Middle frontal gyrus (tissue), 1 donor: ENCODE results near the gene PCDHB8.
"Not testable (repeated sequence)": the region's sequence is repeated elsewhere in the genome, so short reads cannot be mapped to it uniquely, and the experiment has no call there.

ENCODE experiments used
- DNase-seq: peaks from one replicate; pipeline ENCODE4 v3.0.0-alpha.2; 2015; ENCODE audit warnings: low spot score; ENCODE audit errors: extremely low spot score

The PCDHB8 gene

GRCh38 chr5:141177577-141178191 lies at the start of gene PCDHB8:
Gene PCDHB8 (plus strand): TSS chr5:141177790. CDS start chr5:141178035, 245 bp downstream.
- not testable (repeated sequence) for DNase-seq

- DNase-seq = no peak
These were observed 42.4 kb upstream of the PCDHB8 start, which contains the start of gene PCDHB5 for GRCh38 chr5:141135030-141135717. Gene PCDHB5 (plus strand): TSS chr5:141135206. CDS start chr5:141135435, 229 bp downstream.

- no peak for DNase-seq
These were observed 41.8 kb upstream of the PCDHB8 start for GRCh38 chr5:141135718-141136266.

GRCh38 chr5:141137346-141137745 lies 40.2 kb upstream of the PCDHB8 start:
- DNase-seq = not testable (repeated sequence)

GRCh38 chr5:141149812-141150211 lies 27.8 kb upstream of the PCDHB8 start, which contains the start of gene PCDHB6:
Gene PCDHB6 (plus strand): TSS chr5:141150057. CDS start chr5:141150258, 201 bp downstream.
- no peak for DNase-seq

DNA sequence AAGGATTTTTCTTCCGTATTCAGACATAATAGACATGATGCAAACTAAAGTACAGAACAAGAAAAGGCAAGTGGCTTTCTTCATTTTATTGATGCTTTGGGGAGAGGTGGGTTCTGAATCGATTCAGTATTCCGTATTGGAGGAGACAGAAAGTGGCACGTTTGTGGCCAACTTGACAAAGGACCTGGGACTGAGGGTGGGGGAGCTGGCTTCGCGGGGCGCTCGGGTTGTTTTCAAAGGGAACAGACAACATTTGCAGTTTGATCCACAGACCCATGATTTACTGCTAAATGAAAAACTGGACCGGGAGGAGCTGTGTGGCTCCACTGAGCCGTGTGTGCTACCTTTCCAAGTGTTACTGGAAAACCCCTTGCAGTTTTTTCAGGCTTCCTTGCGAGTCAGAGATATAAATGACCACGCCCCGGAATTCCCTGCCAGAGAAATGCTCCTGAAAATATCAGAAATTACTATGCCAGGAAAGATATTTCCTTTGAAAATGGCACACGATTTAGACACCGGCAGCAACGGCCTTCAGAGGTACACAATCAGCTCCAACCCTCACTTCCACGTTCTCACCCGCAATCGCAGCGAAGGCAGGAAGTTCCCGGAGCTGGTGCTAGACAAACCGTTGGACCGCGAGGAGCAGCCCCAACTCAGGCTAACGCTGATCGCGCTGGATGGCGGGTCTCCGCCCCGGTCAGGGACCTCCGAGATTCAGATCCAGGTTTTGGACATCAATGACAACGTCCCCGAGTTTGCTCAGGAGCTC lies 27.2 kb upstream of the PCDHB8 start:
- DNase-seq = no peak

- no peak for DNase-seq
These were observed 26.6 kb upstream of the PCDHB8 start for GRCh38 chr5:141150993-141151325.

DNA sequence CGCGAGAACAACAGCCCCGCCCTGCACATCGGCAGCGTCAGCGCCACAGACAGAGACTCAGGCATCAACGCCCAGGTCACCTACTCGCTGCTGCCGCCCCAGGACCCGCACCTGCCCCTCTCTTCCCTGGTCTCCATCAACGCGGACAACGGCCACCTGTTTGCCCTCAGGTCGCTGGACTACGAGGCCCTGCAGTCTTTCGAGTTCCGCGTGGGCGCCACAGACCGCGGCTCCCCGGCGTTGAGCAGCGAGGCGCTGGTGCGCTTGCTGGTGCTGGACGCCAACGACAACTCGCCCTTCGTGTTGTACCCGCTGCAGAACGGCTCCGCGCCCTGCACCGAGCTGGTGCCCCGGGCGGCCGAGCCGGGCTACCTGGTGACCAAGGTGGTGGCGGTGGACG lies 26.0 kb upstream of the PCDHB8 start:
- DNase-seq = not testable (repeated sequence)

- DNase-seq = not testable (repeated sequence)
These were observed 25.5 kb upstream of the PCDHB8 start for GRCh38 chr5:141152096-141152495.

DNA sequence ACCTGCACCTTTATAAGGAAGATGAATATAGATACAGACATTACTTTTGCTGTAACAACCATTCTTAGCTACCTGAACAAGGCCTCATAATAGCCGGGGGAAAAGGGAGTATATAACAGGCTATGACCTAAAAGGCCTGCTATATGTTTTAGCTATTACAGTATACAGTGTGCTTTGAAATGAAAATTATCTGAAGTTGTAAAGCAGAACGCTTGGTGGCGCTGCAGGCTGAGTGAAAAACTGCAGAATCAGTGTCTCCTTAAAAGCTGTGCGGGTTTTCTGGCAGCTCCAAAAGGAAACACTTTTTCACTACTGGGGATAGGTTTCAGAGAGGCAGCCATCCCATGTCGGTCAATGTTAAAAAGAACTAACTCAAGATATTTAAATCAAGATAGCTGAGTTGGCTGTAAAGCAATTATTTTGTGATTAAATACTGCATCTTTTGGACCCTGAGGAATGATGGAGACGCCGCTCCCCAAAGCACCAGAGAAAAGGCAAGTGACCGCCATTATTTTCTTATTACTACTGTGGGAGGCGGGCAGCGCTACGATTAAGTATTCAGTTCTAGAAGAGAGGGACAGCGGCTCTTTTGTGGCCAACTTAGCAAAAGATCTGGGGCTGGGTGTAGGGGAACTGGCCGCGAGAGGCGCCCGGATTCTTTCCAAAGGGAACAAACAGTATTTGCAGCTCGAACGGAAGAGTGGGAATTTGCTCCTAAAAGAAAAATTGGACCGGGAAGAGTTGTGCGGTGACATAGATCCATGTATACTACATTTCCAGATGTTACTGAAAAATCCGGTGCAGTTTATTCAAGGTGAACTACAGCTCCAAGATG lies 21.8 kb upstream of the PCDHB8 start:
- DNase-seq = no peak

GRCh38 chr5:141157356-141157755 lies 20.2 kb upstream of the PCDHB8 start:
- not testable (repeated sequence) for DNase-seq

DNA sequence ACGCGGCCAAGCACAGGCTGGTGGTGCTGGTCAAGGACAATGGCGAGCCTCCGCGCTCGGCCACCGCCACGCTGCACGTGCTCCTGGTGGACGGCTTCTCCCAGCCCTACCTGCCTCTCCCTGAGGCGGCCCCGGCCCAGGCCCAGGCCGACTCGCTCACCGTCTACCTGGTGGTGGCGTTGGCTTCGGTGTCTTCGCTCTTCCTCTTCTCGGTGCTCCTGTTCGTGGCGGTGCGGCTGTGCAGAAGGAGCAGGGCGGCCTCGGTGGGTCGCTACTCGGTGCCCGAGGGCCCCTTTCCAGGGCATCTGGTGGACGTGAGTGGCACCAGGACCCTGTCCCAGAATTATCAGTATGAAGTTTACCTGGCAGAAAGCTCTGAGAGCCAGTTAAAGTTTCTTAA lies 19.7 kb upstream of the PCDHB8 start:
- DNase-seq = not testable (repeated sequence)

GRCh38 chr5:141172381-141173204 lies 5.0 kb upstream of the PCDHB8 start, which contains the start of gene PCDHB7:
Gene PCDHB7 (plus strand): TSS chr5:141172644. CDS start chr5:141172836, 192 bp downstream.
- no peak for DNase-seq

DNA sequence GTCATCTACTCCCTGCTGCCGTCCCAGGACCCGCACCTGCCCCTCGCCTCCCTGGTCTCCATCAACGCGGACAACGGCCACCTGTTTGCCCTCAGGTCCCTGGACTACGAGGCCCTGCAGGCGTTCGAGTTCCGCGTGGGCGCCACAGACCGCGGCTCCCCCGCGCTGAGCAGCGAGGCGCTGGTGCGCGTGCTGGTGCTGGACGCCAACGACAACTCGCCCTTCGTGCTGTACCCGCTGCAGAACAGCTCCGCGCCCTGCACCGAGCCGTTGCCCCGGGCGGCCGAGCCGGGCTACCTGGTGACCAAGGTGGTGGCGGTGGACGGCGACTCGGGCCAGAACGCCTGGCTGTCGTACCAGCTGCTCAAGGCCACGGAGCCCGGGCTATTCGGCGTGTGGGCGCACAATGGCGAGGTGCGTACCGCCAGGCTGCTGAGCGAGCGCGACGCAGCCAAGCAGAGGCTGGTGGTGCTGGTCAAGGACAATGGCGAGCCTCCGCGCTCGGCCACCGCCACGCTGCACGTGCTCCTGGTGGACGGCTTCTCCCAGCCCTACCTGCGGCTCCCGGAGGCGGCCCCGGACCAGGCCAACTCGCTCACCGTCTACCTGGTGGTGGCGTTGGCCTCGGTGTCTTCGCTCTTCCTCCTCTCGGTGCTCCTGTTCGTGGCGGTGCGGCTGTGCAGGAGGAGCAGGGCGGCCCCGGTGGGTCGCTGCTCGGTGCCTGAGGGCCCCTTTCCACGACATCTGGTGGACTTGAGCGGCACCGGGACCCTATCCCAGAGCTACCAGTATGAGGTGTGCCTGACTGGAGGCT lies 3.1 kb upstream of the PCDHB8 start:
- DNase-seq = not testable (repeated sequence)

DNA sequence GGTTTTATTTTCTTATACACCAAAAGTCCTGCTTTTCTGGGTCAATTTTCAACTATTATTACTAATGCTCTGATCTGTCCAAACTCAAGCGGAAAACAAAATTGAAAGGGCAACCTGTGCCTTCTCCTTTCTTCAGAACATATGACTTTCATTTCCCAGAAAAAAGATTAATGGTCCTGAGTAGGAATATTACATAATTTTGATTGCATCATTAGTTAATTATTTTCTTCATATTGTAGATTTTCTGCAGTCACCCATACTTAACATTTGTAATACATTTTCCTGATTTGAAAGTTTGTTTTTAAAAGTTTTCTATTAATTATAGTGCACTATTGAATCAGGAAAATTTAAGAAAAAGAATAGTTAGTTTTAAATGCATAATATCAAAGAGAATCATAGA lies 1.7 kb upstream of the PCDHB8 start:
- no peak for DNase-seq

- DNase-seq = not testable (repeated sequence)
These were observed 1.8 kb downstream of the PCDHB8 start for GRCh38 chr5:141179371-141179770.

GRCh38 chr5:141179876-141180275 lies 2.3 kb downstream of the PCDHB8 start:
- not testable (repeated sequence) for DNase-seq

DNA sequence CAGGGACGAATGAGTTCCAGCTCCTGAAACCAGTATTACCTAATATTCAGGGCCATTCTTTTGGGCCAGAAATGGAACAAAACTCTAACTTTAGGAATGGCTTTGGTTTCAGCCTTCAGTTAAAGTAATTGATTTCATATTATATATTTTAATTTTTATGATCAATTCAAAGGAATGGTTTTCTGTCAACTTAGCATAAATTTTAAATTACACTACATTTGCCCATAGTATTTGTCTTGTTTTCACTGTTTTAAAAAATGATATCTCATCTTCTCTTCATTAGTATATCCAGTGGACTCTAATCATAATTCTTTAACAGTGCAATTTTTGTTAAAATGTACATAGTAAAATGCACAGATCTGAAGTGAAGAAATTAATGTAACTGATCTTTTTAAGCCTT lies 2.7 kb downstream of the PCDHB8 start:
- DNase-seq = no peak

DNA sequence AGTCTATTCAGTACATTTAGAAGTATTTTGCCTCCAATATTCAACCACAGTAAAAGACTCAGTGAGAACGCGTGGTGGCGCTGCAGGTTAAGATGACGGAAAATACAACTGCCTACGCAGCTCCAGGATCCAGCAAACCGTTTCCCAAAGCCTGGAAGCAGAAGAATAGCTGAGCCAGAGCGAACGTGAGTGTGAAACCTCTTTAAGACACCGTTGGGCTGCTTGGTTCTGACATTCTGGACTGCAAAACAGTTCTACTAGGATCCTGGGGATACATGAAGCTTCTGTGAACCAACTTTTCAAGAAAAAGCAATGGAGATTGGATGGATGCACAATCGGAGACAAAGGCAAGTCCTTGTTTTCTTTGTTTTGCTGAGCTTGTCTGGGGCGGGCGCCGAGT lies 4.7 kb downstream of the PCDHB8 start, which contains the start of gene PCDHB16:
PCDHB16 (plus strand) TSS at position 140 of the 400 bp plus-strand sequence; CDS start at position 313, 173 bp downstream.
- no peak for DNase-seq
